GM21576 (cell line): ENCODE results near the gene NPPC.
"Not testable (repeated sequence)": the region's sequence is repeated elsewhere in the genome, so short reads cannot be mapped to it uniquely, and the experiment has no call there.

ENCODE experiments used
- ATAC-seq: cut with Tn5 transposase; IDR thresholded peaks from one replicate; pipeline ENCODE4 v1.9.1; 2021; ENCODE audit warnings: mild to moderate bottlenecking, moderate library complexity; ENCODE audit not compliant: unreplicated experiment

NPPC gene

GRCh38 chr2:231926180-231926741 is at the start of gene NPPC:
TSS of gene NPPC (minus strand) at chr2:231926396. CDS start at chr2:231926249, 147 bp downstream.
- peak; percentile 48 for ATAC-seq

GRCh38 chr2:231975001-231975400 is 48.8 kb upstream of the NPPC start:
- ATAC-seq: no peak

GRCh38 chr2:231970461-231970860 is 44.3 kb upstream of the NPPC start:
- ATAC-seq: no peak

GRCh38 chr2:231968820-231969219 is 42.6 kb upstream of the NPPC start:
- ATAC-seq: no peak

- no peak for ATAC-seq
Observed at GRCh38 chr2:231966886-231967285, 40.7 kb upstream of the NPPC start.

- ATAC-seq: no peak
Observed at GRCh38 chr2:231965102-231965501, 38.9 kb upstream of the NPPC start.

GRCh38 chr2:231961349-231962166 is 35.4 kb upstream of the NPPC start, which contains the start of gene DIS3L2:
TSS of gene DIS3L2 (plus strand) at chr2:231961713. CDS start at chr2:232014928, 53,215 bp downstream.
- ATAC-seq: peak; percentile 84

- no peak for ATAC-seq
Observed at GRCh38 chr2:231960810-231961348, 34.7 kb upstream of the NPPC start.

GRCh38 chr2:231957913-231958763 is 31.9 kb upstream of the NPPC start:
- ATAC-seq: no peak

GRCh38 chr2:231955758-231956472 is 29.7 kb upstream of the NPPC start:
- ATAC-seq: no peak

- ATAC-seq: no peak
Observed at GRCh38 chr2:231951452-231952035, 25.3 kb upstream of the NPPC start.

- no peak for ATAC-seq
Observed at GRCh38 chr2:231947694-231948093, 21.5 kb upstream of the NPPC start.

- ATAC-seq: not testable (repeated sequence)
Observed at GRCh38 chr2:231947112-231947511, 20.9 kb upstream of the NPPC start.

- no peak for ATAC-seq
Observed at GRCh38 chr2:231946241-231946814, 20.1 kb upstream of the NPPC start.

- ATAC-seq: no peak
Observed at GRCh38 chr2:231942180-231942579, 16.0 kb upstream of the NPPC start.

- ATAC-seq: no peak
Observed at GRCh38 chr2:231941673-231942072, 15.5 kb upstream of the NPPC start.

GRCh38 chr2:231940795-231941194 is 14.6 kb upstream of the NPPC start:
- ATAC-seq: no peak

GRCh38 chr2:231939022-231939421 is 12.8 kb upstream of the NPPC start:
- no peak for ATAC-seq

- ATAC-seq: no peak
Observed at GRCh38 chr2:231937057-231937456, 10.9 kb upstream of the NPPC start.

- ATAC-seq: no peak
Observed at GRCh38 chr2:231936491-231936890, 10.3 kb upstream of the NPPC start.
